22Rv1 (cell line): ENCODE results near the gene P2RX2.
A peak's percentile ranks its signal among the peaks of the same experiment; 100 is the strongest.

Source experiments
- H3K27ac ChIP-seq: fragments of 450-650 bp; 2 replicates; pipeline ENCODE4 v1.5.1; 2017
- CTCF ChIP-seq: fragments of 450-650 bp; IDR thresholded peaks from 2 replicates; pipeline ENCODE4 v1.5.1; 2017; ENCODE audit warnings: mild to moderate bottlenecking
- ZFX ChIP-seq: fragments of 450-650 bp; IDR thresholded peaks from 2 replicates; pipeline ENCODE4 v1.6.1; 2017; ENCODE audit warnings: antibody characterized with exemption, borderline replicate concordance

Gene P2RX2

GRCh38 chr12:132578826-132579225 lies 39.8 kb upstream of the P2RX2 start:
- TF ChIP-seq ZFX (no peak), CTCF (no peak)
- H3K27ac ChIP-seq = no peak overlapping the region

- TF ChIP-seq ZFX = no peak
- no peak for TF ChIP-seq CTCF
- 0 out of 2 replicates have a peak overlapping the region, but pooled peaks have one; percentile 12 for H3K27ac ChIP-seq
Observed at GRCh38 chr12:132579744-132580143, 38.8 kb upstream of the P2RX2 start.

GRCh38 chr12:132580701-132581292 lies 37.8 kb upstream of the P2RX2 start:
- TF ChIP-seq ZFX (no peak), CTCF (no peak)
- H3K27ac ChIP-seq = no peak overlapping the region

GRCh38 chr12:132581348-132582057 lies 37.1 kb upstream of the P2RX2 start:
- no peak overlapping the region for H3K27ac ChIP-seq
- TF ChIP-seq CTCF = no peak
- no peak for TF ChIP-seq ZFX

GRCh38 chr12:132582058-132582420 lies 36.5 kb upstream of the P2RX2 start:
- no peak for TF ChIP-seq ZFX
- TF ChIP-seq CTCF = no peak
- H3K27ac ChIP-seq = no peak overlapping the region

GRCh38 chr12:132582582-132583410 lies 35.8 kb upstream of the P2RX2 start:
- TF ChIP-seq CTCF = no peak
- TF ChIP-seq ZFX = no peak
- no peak overlapping the region for H3K27ac ChIP-seq

GRCh38 chr12:132583411-132583710 lies 35.2 kb upstream of the P2RX2 start:
- TF ChIP-seq CTCF (no peak), ZFX (no peak)

More at GRCh38 chr12:132583411-132583710, 35.2 kb upstream of the P2RX2 start:
- no peak overlapping the region for H3K27ac ChIP-seq
